ENCODE measurements around the gene FBLN7. TPM values are rescaled to one million over a fixed set of nuclear protein-coding genes. Genes with fewer than 3 reads are reported as not detected.
A peak's percentile ranks its signal among the peaks of the same experiment; 100 is the strongest.

FBLN7 gene
- total RNA-seq, 1 donor from 2014 or later = 3.9 TPM

GRCh38 chr2:112175958-112176573 is 37.9 kb downstream of the FBLN7 start:
- DNase-seq (ENCODE audit: extremely low spot score, unreplicated experiment) = no peak
- Mint-ChIP-seq H3K9me3 (ENCODE audit: unreplicated experiment) (peaks cover 16% of the 10 kb centered on the region), H3K27ac (ENCODE audit: unreplicated experiment) (no peak overlapping the region), H3K27me3 (ENCODE audit: unreplicated experiment) (peaks cover 23% of the 10 kb centered on the region), H3K4me1 (ENCODE audit: unreplicated experiment) (no peaks in the 10 kb centered on the region), H3K4me3 (ENCODE audit: unreplicated experiment) (no peak overlapping the region), H3K36me3 (ENCODE audit: unreplicated experiment) (no peaks in the 10 kb centered on the region)
- no peak for TF ChIP-seq CTCF (IDR thresholded peaks at IDR 0.05)

- Mint-ChIP-seq H3K9me3 (ENCODE audit: unreplicated experiment) (peaks cover 16% of the 10 kb centered on the region), H3K4me1 (ENCODE audit: unreplicated experiment) (no peaks in the 10 kb centered on the region)
These were observed 43.5 kb downstream of the FBLN7 start for GRCh38 chr2:112181571-112182290.

GRCh38 chr2:112182581-112183034 is 44.4 kb downstream of the FBLN7 start:
- DNase-seq (ENCODE audit: extremely low spot score, unreplicated experiment) = peak; percentile 72
- Mint-ChIP-seq H3K4me1 (ENCODE audit: unreplicated experiment) (no peaks in the 10 kb centered on the region), H3K27ac (ENCODE audit: unreplicated experiment) (no peak overlapping the region), H3K4me3 (ENCODE audit: unreplicated experiment) (no peak overlapping the region), H3K9me3 (ENCODE audit: unreplicated experiment) (peaks cover 16% of the 10 kb centered on the region), H3K27me3 (ENCODE audit: unreplicated experiment) (peaks cover 24% of the 10 kb centered on the region), H3K36me3 (ENCODE audit: unreplicated experiment) (no peaks in the 10 kb centered on the region)
- no peak for TF ChIP-seq CTCF (IDR thresholded peaks at IDR 0.05)

More at GRCh38 chr2:112181571-112182290, 43.5 kb downstream of the FBLN7 start:
- H3K4me3 Mint-ChIP-seq (ENCODE audit: unreplicated experiment) = no peak overlapping the region
- TF ChIP-seq CTCF (IDR thresholded peaks at IDR 0.05) = no peak
- peak; percentile 83 for DNase-seq (ENCODE audit: extremely low spot score, unreplicated experiment)
- H3K27ac Mint-ChIP-seq (ENCODE audit: unreplicated experiment) = no peak overlapping the region
- H3K36me3 Mint-ChIP-seq (ENCODE audit: unreplicated experiment) = no peaks in the 10 kb centered on the region
- peaks cover 24% of the 10 kb centered on the region for H3K27me3 Mint-ChIP-seq (ENCODE audit: unreplicated experiment)

- peak; percentile 60 for DNase-seq (ENCODE audit: extremely low spot score, unreplicated experiment)
- no peak for TF ChIP-seq CTCF (IDR thresholded peaks at IDR 0.05)
- no peak overlapping the region for H3K4me3 Mint-ChIP-seq (ENCODE audit: unreplicated experiment)
- no peak overlapping the region for H3K27ac Mint-ChIP-seq (ENCODE audit: unreplicated experiment)
- peaks cover 16% of the 10 kb centered on the region for H3K9me3 Mint-ChIP-seq (ENCODE audit: unreplicated experiment)
- H3K4me1 Mint-ChIP-seq (ENCODE audit: unreplicated experiment) = no peaks in the 10 kb centered on the region
- no peaks in the 10 kb centered on the region for H3K36me3 Mint-ChIP-seq (ENCODE audit: unreplicated experiment)
- H3K27me3 Mint-ChIP-seq (ENCODE audit: unreplicated experiment) = peaks cover 22% of the 10 kb centered on the region
These were observed 45.3 kb downstream of the FBLN7 start for GRCh38 chr2:112183327-112184025.

GRCh38 chr2:112184121-112184520 is 45.9 kb downstream of the FBLN7 start:
- TF ChIP-seq CTCF (IDR thresholded peaks at IDR 0.05) = no peak
- H3K36me3 Mint-ChIP-seq (ENCODE audit: unreplicated experiment) = no peaks in the 10 kb centered on the region
- H3K4me3 Mint-ChIP-seq (ENCODE audit: unreplicated experiment) = no peak overlapping the region
- H3K27ac Mint-ChIP-seq (ENCODE audit: unreplicated experiment) = no peak overlapping the region
- no peaks in the 10 kb centered on the region for H3K4me1 Mint-ChIP-seq (ENCODE audit: unreplicated experiment)
- peaks cover 9% of the 10 kb centered on the region for H3K9me3 Mint-ChIP-seq (ENCODE audit: unreplicated experiment)
- H3K27me3 Mint-ChIP-seq (ENCODE audit: unreplicated experiment) = peaks cover 16% of the 10 kb centered on the region
- DNase-seq (ENCODE audit: extremely low spot score, unreplicated experiment) = peak; percentile 77
